Measurements from ENCODE around the gene CASZ1.

DNA sequence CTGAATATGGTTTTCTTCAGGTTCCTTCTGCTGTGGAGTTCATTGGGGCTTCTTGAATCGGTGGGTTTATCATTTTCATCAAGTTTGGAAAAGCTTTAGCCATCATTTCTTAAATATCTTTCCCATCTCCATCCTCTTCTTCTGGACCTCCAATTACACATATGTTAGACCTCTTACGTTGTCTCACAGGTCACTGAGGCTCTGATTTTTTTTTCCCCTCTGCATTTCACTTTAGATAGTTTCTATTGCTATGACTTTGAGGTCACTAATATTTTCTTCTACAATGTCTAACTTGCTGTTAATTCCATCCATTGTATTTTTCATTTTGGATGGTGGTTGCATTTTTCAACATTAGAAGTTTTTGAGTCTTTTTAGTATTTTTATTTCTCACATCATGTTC, 47.3 kb upstream of the CASZ1 start:
- TF ChIP-seq EP300 (IDR thresholded peaks at IDR 0.05) = no peak
- TF ChIP-seq CTCF (IDR thresholded peaks at IDR 0.05) = no peak

Measured in stomach (tissue), 4 donors.